ENCODE data around the gene MPZL2. TPM values are rescaled to one million over a fixed set of nuclear protein-coding genes. Genes with fewer than 3 reads are reported as not detected.
A peak's percentile ranks its signal among the peaks of the same experiment; 100 is the strongest.

Gene MPZL2
- total and polyA plus RNA-seq, 8 donors: 52.0 to 117 (median 72.6) TPM

DNA sequence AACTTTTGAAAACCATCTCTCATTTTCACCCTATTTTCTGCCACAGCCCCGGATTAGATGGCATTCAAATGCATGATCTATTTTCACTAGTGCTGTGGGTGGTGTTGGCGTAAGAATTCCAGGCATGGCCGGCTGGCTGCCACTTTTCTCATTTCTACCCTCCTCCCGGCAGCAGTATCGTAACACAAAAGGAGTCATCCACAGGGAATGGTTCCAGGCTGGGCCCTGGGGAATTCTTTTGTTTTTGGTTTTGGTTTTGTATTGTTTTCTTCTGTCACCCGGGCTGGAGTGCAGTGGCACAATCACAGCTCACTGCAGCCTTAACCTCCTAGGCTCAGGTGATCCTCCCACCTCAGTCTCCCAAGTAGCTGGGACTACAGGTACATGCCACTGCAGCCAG, 53.1 kb downstream of the MPZL2 start:
- no peaks in the 10 kb centered on the region for H3K9me3 ChIP-seq
- no peak for ATAC-seq
- intact Hi-C loops (cut with DNase I): no loop called here
- DNase-seq: no peak
- no peak overlapping the region for H3K4me3 ChIP-seq
- no peaks in the 10 kb centered on the region for H3K27me3 ChIP-seq
- TF ChIP-seq, protein P1, sequence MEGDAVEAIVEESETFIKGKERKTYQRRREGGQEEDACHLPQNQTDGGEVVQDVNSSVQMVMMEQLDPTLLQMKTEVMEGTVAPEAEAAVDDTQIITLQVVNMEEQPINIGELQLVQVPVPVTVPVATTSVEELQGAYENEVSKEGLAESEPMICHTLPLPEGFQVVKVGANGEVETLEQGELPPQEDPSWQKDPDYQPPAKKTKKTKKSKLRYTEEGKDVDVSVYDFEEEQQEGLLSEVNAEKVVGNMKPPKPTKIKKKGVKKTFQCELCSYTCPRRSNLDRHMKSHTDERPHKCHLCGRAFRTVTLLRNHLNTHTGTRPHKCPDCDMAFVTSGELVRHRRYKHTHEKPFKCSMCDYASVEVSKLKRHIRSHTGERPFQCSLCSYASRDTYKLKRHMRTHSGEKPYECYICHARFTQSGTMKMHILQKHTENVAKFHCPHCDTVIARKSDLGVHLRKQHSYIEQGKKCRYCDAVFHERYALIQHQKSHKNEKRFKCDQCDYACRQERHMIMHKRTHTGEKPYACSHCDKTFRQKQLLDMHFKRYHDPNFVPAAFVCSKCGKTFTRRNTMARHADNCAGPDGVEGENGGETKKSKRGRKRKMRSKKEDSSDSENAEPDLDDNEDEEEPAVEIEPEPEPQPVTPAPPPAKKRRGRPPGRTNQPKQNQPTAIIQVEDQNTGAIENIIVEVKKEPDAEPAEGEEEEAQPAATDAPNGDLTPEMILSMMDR (IDR thresholded peaks at IDR 0.05): no peak
- peaks cover 0 to 5% of the 10 kb centered on the region in 2 donors for H3K36me3 ChIP-seq
- peaks cover 10 to 88% of the 10 kb centered on the region in 2 donors for H3K4me1 ChIP-seq
- peak overlapping the region in 1 of 2 donors; percentile 86 for H3K27ac ChIP-seq

DNA sequence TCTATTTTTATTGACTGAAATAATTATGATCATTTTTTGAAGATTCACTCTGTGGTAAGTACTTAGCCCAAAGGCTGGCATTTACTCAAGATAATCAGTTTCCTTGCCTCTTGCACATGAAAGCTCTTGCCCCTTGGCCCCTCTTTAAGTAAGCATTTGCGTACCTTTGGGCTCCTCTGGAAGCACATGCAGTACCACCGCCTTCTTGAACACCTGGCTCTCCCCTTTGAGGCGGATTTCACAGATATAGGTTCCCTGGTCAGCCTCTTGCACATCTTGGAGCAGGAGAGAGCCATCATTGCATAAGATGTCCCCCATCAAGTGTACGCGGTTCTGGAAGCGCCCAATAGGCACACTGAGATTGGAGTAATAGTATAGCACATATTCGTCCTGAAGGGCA, 53.8 kb downstream of the MPZL2 start:
- no peak overlapping the region for H3K27ac ChIP-seq
- TF ChIP-seq, protein P1 (IDR thresholded peaks at IDR 0.05): no peak
- DNase-seq: no peak
- no peak for ATAC-seq
- H3K9me3 ChIP-seq: no peaks in the 10 kb centered on the region
- H3K36me3 ChIP-seq: peaks cover 0 to 5% of the 10 kb centered on the region in 2 donors
- H3K27me3 ChIP-seq: no peaks in the 10 kb centered on the region
- intact Hi-C loops (cut with DNase I): no loop called here
- no peak overlapping the region for H3K4me3 ChIP-seq
- peaks cover 10 to 88% of the 10 kb centered on the region in 2 donors for H3K4me1 ChIP-seq

DNA sequence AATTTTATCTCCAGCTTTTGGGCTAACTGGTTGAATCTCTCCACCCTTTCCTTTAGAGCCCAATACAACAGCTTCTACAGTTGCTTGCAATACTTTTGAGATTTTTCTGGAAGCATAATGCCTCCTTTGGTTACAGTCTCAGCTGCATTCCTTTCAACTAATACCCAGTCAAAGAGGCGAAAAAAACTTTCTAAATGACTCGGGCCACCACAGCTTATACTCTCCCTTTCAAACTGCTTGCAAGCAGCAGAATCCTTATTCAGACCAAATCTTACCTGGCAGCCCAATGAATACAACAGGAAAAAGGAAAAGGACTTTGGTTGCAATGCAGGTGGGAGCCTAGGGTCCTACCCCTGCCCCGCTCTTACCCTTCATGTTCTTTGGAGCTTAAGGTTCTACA, 55.1 kb downstream of the MPZL2 start:
- ATAC-seq (no peak), DNase-seq (no peak)
- Histone ChIP-seq H3K4me3 (no peak overlapping the region), H3K9me3 (no peaks in the 10 kb centered on the region), H3K4me1 (peaks cover 10 to 76% of the 10 kb centered on the region in 2 donors), H3K36me3 (peaks cover 0 to 5% of the 10 kb centered on the region in 2 donors), H3K27ac (peak overlapping the region in 1 of 2 donors; percentile 23), H3K27me3 (no peaks in the 10 kb centered on the region)
- TF ChIP-seq, protein P1 (IDR thresholded peaks at IDR 0.05): no peak
- intact Hi-C loops (cut with DNase I): loop anchor here in 1 of 2 donors (10.0 kb wide), 1 partner anchor 146 kb away; the partner anchor contains the start of gene UBE4A

DNA sequence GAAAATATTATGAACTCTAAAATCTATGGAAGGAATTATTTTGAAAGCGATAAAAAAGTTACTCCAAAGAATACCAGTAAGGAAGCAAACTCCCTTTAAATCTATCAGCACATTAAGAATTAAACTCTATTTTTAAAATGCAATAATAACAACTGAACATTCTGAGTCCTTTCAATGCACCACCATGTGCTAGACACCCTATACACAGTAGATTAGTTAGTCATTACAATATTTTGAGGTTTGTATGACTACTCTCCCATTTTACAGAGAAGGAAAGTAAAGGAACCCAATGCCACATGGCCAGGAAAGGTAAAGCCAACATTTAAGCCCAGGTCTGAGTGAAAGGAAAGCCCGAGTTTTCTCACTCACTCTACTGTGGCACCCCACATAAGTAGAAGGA, 57.0 kb downstream of the MPZL2 start:
- TF ChIP-seq, protein P1 (IDR thresholded peaks at IDR 0.05): no peak
- Histone ChIP-seq H3K36me3 (peaks cover 0 to 18% of the 10 kb centered on the region in 2 donors), H3K9me3 (no peaks in the 10 kb centered on the region), H3K27me3 (no peaks in the 10 kb centered on the region), H3K4me3 (no peak overlapping the region), H3K4me1 (peaks cover 6 to 61% of the 10 kb centered on the region in 2 donors), H3K27ac (peak overlapping the region in 1 of 2 donors; percentile 86)
- ATAC-seq (no peak), DNase-seq (no peak)
- intact Hi-C loops (cut with DNase I): loop anchor here in 1 of 2 donors (10.0 kb wide), 1 partner anchor 148 kb away; the partner anchor contains the start of gene UBE4A

DNA sequence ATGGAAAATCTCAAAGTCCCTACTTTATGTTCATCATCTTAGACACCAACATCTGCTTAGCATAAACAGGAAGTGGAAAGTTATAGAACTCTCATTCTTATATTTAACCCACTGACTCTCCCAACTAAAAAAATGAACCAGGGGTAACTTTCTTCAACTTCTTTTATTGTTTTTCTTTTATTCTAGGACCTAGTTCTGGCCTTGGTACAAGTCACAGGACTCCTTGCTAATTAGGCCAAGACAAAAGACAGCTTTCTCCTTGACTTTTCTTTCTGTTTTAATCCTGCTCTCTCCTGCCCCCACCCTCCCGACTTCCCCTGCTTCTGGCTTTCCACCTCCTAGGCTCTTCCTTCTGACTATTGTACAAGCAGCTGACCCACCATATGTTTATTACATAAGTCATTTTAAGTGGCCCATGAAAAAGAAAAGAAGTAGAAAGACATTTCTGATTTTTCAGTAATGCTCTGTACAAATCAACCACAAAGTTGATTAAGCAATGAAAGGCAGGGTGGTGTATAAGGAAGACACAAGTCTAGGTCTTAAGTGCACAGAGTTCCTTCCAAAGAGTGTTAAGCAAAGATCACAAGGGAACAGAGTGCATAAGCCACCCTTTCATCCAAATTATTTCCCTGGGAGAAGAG, 57.6 kb downstream of the MPZL2 start:
- H3K27me3 ChIP-seq: no peaks in the 10 kb centered on the region
- TF ChIP-seq, protein P1 (IDR thresholded peaks at IDR 0.05): no peak
- H3K9me3 ChIP-seq: no peaks in the 10 kb centered on the region
- H3K4me1 ChIP-seq: peaks cover 5 to 56% of the 10 kb centered on the region in 2 donors
- intact Hi-C loops (cut with DNase I): loop anchor here in 1 of 2 donors (10.0 kb wide), 1 partner anchor 148 kb away; the partner anchor contains the start of gene UBE4A
- H3K36me3 ChIP-seq: peaks cover 0 to 19% of the 10 kb centered on the region in 2 donors
- H3K4me3 ChIP-seq: no peak overlapping the region
- peak in 1 of 4 donors; percentile 19 for DNase-seq
- H3K27ac ChIP-seq: peak overlapping the region; percentile 63 to 86
- peak; percentile 62 for ATAC-seq

All from left lung (tissue), 10 donors.